Neural cell (in vitro differentiated cells): ENCODE results near the gene EFNA4. TPM values are rescaled to one million over a fixed set of nuclear protein-coding genes. Genes with fewer than 3 reads are reported as not detected.

Experiments used
- H2AFZ ChIP-seq: fragments of 200-600, 300-800 bp; sonication (generic), shearing (Covaris generic); 2 replicates; pipeline ENCODE4 v1.6.0; 2014; ENCODE audit warnings: low read depth, mild to moderate bottlenecking, antibody characterized with exemption, low read length, moderate library complexity
- H3F3A ChIP-seq: fragments of 200-600 bp; shearing (Covaris generic); 2 replicates; pipeline ENCODE4 v1.6.1; 2016; ENCODE audit warnings: mild to moderate bottlenecking, moderate library complexity, mixed read lengths, antibody characterized with exemption, low read length; ENCODE audit not compliant: insufficient read depth, poor library complexity, severe bottlenecking
- H3K27ac ChIP-seq: fragments of 200-600, 300-800 bp; sonication (generic), shearing (Covaris generic); 2 replicates; pipeline ENCODE4 v1.5.1; 2014; ENCODE audit warnings: mild to moderate bottlenecking, low read length, moderate library complexity
- H3K27me3 ChIP-seq: fragments of 300-800, 200-600 bp; sonication (generic), shearing (Covaris generic); 2 replicates; pipeline ENCODE4 v1.6.0; 2014; ENCODE audit warnings: mild to moderate bottlenecking, low read depth, low read length, moderate library complexity; ENCODE audit not compliant: insufficient read depth
- H3K36me3 ChIP-seq: fragments of 300-800, 200-600 bp; sonication (generic), shearing (Covaris generic); 2 replicates; pipeline ENCODE4 v1.5.1; 2014; ENCODE audit warnings: mild to moderate bottlenecking, antibody characterized with exemption, low read length, moderate library complexity; ENCODE audit not compliant: insufficient read depth
- H3K4me2 ChIP-seq: fragments of 300-800, 200-600 bp; sonication (generic), shearing (Covaris generic); 2 replicates; pipeline ENCODE4 v1.6.0; 2014; ENCODE audit warnings: mild to moderate bottlenecking, low read length
- H3K4me3 ChIP-seq: fragments of 300-800, 200-600 bp; sonication (generic), shearing (Covaris generic); 2 replicates; pipeline ENCODE4 v1.5.1; 2014; ENCODE audit warnings: mild to moderate bottlenecking, low read length, moderate library complexity
- H3K79me2 ChIP-seq: fragments of 200-600 bp; shearing (Covaris generic); replicated peaks from 2 replicates; pipeline ENCODE4 v1.6.0; 2014; ENCODE audit warnings: mild to moderate bottlenecking, low read length, moderate library complexity; ENCODE audit not compliant: insufficient read depth
- H3K9ac ChIP-seq: fragments of 300-800, 200-600 bp; sonication (generic), shearing (Covaris generic); 2 replicates; pipeline ENCODE4 v1.6.1; 2016; ENCODE audit warnings: mild to moderate bottlenecking, low read length, mixed read lengths
- H3K9me2 ChIP-seq: fragments of 200-600 bp; shearing (Covaris generic); 2 replicates; pipeline ENCODE4 v1.6.1; 2016; ENCODE audit warnings: mild to moderate bottlenecking, low read length, mixed read lengths; ENCODE audit not compliant: insufficient read depth
- H3K9me3 ChIP-seq: fragments of 200-600, 300-800 bp; sonication (generic), shearing (Covaris generic); 2 replicates; pipeline ENCODE4 v1.6.1; 2016; ENCODE audit warnings: mild to moderate bottlenecking, mixed run types, low read length, moderate library complexity, mixed read lengths
- H4K20me1 ChIP-seq: fragments of 200-600 bp; shearing (Covaris generic); 2 replicates; pipeline ENCODE4 v1.6.1; 2016; ENCODE audit warnings: mild to moderate bottlenecking, mixed run types; ENCODE audit not compliant: insufficient read depth
- EP300 ChIP-seq: fragments of 450-650 bp; conservative IDR thresholded peaks from 2 replicates; pipeline ENCODE4 v1.6.1; 2014; ENCODE audit warnings: antibody characterized with exemption, mild to moderate bottlenecking, moderate library complexity; ENCODE audit not compliant: poor library complexity, severe bottlenecking
- EZH2 ChIP-seq: fragments of 200-600, 300-800 bp; shearing (Covaris generic), sonication (generic); IDR thresholded peaks from 2 replicates; pipeline ENCODE4 v1.6.1; 2014; ENCODE audit warnings: antibody characterized with exemption, low read length, borderline replicate concordance, mild to moderate bottlenecking; ENCODE audit not compliant: insufficient read depth, poor library complexity, severe bottlenecking
- MXI1 ChIP-seq: fragments of 450-650 bp; conservative IDR thresholded peaks from 2 replicates; pipeline ENCODE4 v1.6.1; 2014; ENCODE audit warnings: antibody characterized with exemption, mild to moderate bottlenecking; ENCODE audit not compliant: poor library complexity, severe bottlenecking
- POLR2AphosphoS5 ChIP-seq: IDR thresholded peaks from 2 replicates; pipeline ENCODE4 v1.6.1; 2012
- RAD21 ChIP-seq: fragments of 450-650 bp; conservative IDR thresholded peaks from 2 replicates; pipeline ENCODE4 v1.6.1; 2014; ENCODE audit warnings: antibody characterized with exemption, mild to moderate bottlenecking, moderate library complexity
- SMC3 ChIP-seq: fragments of 450-650 bp; conservative IDR thresholded peaks from 2 replicates; pipeline ENCODE4 v1.6.1; 2014; ENCODE audit warnings: antibody characterized with exemption, mild to moderate bottlenecking, moderate library complexity; ENCODE audit not compliant: poor library complexity
- TAF1 ChIP-seq: IDR thresholded peaks from 2 replicates; pipeline ENCODE4 v1.6.1; 2012; ENCODE audit warnings: low read depth
- polyA plus RNA-seq: library from polyadenylated mRNA; depleted of rRNA; stranded (reverse); fragments of >200 nt; gene quantifications from 2 replicates; pipeline ENCODE4 v1.2.3, GENCODE V29; 2014
- TF ChIP-seq, protein P1 (sequence below): IDR thresholded peaks from 2 replicates; pipeline ENCODE4 v1.6.1; 2012; ENCODE audit warnings: borderline replicate concordance
- TF ChIP-seq, protein P2 (sequence below): fragments of 450-650 bp; IDR thresholded peaks from 2 replicates; pipeline ENCODE4 v1.5.1; 2014; ENCODE audit warnings: antibody characterized with exemption, mild to moderate bottlenecking, moderate library complexity; ENCODE audit not compliant: poor library complexity, severe bottlenecking

The EFNA4 gene
- polyA plus RNA-seq, 1 donor from 2014 or later = 1.2 TPM

DNA sequence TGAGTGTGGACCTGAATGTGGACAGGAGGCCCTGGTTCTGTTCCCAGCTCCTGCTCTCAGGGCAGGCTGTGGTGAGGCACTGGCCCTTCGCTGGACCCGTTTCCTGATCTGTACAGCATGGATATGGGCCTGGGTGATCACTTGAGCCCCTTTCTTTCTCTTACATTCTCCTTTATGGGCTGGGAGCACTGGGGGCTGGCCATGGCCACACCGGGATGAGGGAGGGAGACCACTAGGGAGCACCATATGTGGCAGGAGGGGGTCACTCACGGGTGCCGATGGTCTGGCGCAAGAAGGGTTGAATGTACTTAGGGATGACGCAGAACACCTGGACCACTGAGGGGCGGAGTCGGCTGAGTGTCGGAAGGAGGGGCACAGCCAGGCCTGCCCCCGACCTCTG lies 32.6 kb upstream of the EFNA4 start:
- Histone ChIP-seq H3K4me3 (no peak overlapping the region), H3K9me2 (no peaks in the 10 kb centered on the region), H3K27me3 (no peaks in the 10 kb centered on the region), H2AFZ (no peak overlapping the region), H3K9ac (no peak overlapping the region), H3K79me2 (no peaks in the 10 kb centered on the region), H3K27ac (no peak overlapping the region), H3K9me3 (no peaks in the 10 kb centered on the region), H3F3A (no peaks in the 10 kb centered on the region), H3K36me3 (no peaks in the 10 kb centered on the region), H4K20me1 (no peaks in the 10 kb centered on the region), H3K4me2 (no peak overlapping the region)
- TF ChIP-seq EP300 (no peak), EZH2 (no peak), POLR2AphosphoS5 (no peak), TAF1 (no peak)

DNA sequence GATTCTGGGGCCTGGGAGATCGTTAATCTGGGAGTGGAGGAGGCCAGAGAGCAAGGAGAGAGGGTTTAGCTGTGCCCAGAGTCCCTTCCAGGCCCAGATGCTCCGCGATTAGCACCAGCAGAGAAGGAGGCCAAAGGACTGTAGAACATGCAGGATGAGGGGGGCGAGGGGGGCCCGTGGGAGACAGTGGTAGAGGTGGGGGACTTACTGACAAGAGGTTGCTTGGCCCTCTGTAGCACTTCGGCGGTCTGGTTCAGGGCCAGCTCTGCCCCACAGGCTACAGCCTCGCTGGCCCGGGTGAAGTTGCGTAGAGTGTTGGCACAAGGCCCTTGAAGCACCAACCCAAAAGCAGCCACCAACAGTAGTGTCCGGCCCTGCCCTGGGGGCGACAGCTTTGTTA lies 30.7 kb upstream of the EFNA4 start:
- TF ChIP-seq MXI1 = no peak
- no peak for TF ChIP-seq EP300
- H2AFZ ChIP-seq = no peak overlapping the region
- no peaks in the 10 kb centered on the region for H3K9me3 ChIP-seq

DNA sequence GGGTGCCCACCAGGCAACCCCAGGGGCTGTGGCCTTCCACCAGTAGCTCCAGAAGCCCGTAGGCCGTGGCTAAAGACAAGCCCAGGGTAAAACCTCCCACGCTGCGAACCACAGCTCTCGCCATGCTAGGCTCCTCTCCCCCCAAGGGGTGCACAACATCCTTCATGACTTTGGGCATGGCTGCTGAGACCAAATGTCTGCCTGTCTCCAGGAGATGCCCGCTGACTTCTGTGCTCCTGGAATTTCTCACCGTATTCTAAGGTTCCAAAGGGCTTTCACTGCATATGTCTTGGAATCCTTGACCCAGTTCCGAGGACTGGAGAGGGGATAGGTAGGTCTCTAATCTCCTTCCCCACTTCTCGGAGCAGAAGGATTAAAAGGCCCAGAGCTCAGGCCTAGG lies 30.0 kb upstream of the EFNA4 start, which contains the start of the genes DCST1 and DCST2:
Gene DCST1, plus strand, starts transcription at position 301 of the 400 bp plus-strand sequence. CDS start 213 bp downstream, outside the sequence.
Gene DCST2, minus strand, starts transcription at position 258 of the 400 bp plus-strand sequence. Its CDS starts 80 bp downstream, at position 178.
- Histone ChIP-seq H3K9me2 (no peaks in the 10 kb centered on the region), H3K36me3 (no peaks in the 10 kb centered on the region)
- TF ChIP-seq, protein P1, sequence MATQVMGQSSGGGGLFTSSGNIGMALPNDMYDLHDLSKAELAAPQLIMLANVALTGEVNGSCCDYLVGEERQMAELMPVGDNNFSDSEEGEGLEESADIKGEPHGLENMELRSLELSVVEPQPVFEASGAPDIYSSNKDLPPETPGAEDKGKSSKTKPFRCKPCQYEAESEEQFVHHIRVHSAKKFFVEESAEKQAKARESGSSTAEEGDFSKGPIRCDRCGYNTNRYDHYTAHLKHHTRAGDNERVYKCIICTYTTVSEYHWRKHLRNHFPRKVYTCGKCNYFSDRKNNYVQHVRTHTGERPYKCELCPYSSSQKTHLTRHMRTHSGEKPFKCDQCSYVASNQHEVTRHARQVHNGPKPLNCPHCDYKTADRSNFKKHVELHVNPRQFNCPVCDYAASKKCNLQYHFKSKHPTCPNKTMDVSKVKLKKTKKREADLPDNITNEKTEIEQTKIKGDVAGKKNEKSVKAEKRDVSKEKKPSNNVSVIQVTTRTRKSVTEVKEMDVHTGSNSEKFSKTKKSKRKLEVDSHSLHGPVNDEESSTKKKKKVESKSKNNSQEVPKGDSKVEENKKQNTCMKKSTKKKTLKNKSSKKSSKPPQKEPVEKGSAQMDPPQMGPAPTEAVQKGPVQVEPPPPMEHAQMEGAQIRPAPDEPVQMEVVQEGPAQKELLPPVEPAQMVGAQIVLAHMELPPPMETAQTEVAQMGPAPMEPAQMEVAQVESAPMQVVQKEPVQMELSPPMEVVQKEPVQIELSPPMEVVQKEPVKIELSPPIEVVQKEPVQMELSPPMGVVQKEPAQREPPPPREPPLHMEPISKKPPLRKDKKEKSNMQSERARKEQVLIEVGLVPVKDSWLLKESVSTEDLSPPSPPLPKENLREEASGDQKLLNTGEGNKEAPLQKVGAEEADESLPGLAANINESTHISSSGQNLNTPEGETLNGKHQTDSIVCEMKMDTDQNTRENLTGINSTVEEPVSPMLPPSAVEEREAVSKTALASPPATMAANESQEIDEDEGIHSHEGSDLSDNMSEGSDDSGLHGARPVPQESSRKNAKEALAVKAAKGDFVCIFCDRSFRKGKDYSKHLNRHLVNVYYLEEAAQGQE = no peak
- TF ChIP-seq EZH2 (no peak), EP300 (no peak), RAD21 (no peak), MXI1 (no peak), SMC3 (no peak), TAF1 (no peak), POLR2AphosphoS5 (no peak)
- TF ChIP-seq, protein P2, sequence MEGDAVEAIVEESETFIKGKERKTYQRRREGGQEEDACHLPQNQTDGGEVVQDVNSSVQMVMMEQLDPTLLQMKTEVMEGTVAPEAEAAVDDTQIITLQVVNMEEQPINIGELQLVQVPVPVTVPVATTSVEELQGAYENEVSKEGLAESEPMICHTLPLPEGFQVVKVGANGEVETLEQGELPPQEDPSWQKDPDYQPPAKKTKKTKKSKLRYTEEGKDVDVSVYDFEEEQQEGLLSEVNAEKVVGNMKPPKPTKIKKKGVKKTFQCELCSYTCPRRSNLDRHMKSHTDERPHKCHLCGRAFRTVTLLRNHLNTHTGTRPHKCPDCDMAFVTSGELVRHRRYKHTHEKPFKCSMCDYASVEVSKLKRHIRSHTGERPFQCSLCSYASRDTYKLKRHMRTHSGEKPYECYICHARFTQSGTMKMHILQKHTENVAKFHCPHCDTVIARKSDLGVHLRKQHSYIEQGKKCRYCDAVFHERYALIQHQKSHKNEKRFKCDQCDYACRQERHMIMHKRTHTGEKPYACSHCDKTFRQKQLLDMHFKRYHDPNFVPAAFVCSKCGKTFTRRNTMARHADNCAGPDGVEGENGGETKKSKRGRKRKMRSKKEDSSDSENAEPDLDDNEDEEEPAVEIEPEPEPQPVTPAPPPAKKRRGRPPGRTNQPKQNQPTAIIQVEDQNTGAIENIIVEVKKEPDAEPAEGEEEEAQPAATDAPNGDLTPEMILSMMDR = no peak

More for the DNA sequence above, 30.7 kb upstream of the EFNA4 start:
- Histone ChIP-seq H3K36me3 (no peaks in the 10 kb centered on the region), H3K9ac (no peak overlapping the region), H3F3A (no peaks in the 10 kb centered on the region), H4K20me1 (no peaks in the 10 kb centered on the region), H3K27ac (no peak overlapping the region), H3K4me2 (no peak overlapping the region), H3K79me2 (no peaks in the 10 kb centered on the region), H3K4me3 (no peak overlapping the region), H3K9me2 (no peaks in the 10 kb centered on the region), H3K27me3 (no peaks in the 10 kb centered on the region)

More for the DNA sequence above, 30.0 kb upstream of the EFNA4 start, which contains the start of the genes DCST1 and DCST2:
- no peak within 1 kb of the TSS for H3K4me3 ChIP-seq
- no peak within 1 kb of the TSS for H3K4me2 ChIP-seq
- H3K9me3 ChIP-seq = no peaks in the 10 kb centered on the region
- H3K9ac ChIP-seq = no peak within 1 kb of the TSS
- H2AFZ ChIP-seq = no peak within 1 kb of the TSS
- no peaks in the 10 kb centered on the region for H4K20me1 ChIP-seq
- no peaks in the 10 kb centered on the region for H3K27me3 ChIP-seq
- H3F3A ChIP-seq = no peaks in the 10 kb centered on the region
- H3K79me2 ChIP-seq = no peaks in the 10 kb centered on the region
- H3K27ac ChIP-seq = no peak within 1 kb of the TSS
